ENCODE data around the gene CRABP2.

GRCh38 chr1:156668801-156669637 lies 36.4 kb downstream of the CRABP2 start:
- TF ChIP-seq REST (IDR thresholded peaks at IDR 0.05; ENCODE audit: low read depth) (no peak), SIN3A (IDR thresholded peaks at IDR 0.05; ENCODE audit: low read depth) (no peak), CTCF (IDR thresholded peaks at IDR 0.05 in 2 of 3, conservative IDR thresholded peaks at IDR 0.05 in 1 of 3; ENCODE audit: borderline replicate concordance in 1 of 3, insufficient read depth in 1 of 3, low read depth in 2 of 3, low read length in 2 of 3) (no peak), POLR2A (IDR thresholded peaks at IDR 0.05; ENCODE audit: borderline replicate concordance, extremely low read depth, insufficient read depth, insufficient read length) (no peak), MAX (IDR thresholded peaks at IDR 0.05) (no peak), POLR2AphosphoS5 (IDR thresholded peaks at IDR 0.05; ENCODE audit: low read depth, low read length) (no peak), RAD21 (IDR thresholded peaks at IDR 0.05; ENCODE audit: low read depth) (no peak), YY1 (IDR thresholded peaks at IDR 0.05; ENCODE audit: extremely low read depth, insufficient replicate concordance, low read depth, low read length) (no peak), EZH2 (IDR thresholded peaks at IDR 0.05) (no peak), TCF7L2 (IDR thresholded peaks at IDR 0.05; ENCODE audit: borderline replicate concordance, extremely low read depth, insufficient read depth, insufficient read length) (no peak), ZFX (IDR thresholded peaks at IDR 0.05) (no peak), EZH2phosphoT487 (IDR thresholded peaks at IDR 0.05; ENCODE audit: borderline replicate concordance) (no peak), ZNF274 (IDR thresholded peaks at IDR 0.05; ENCODE audit: low read depth, low read length) (no peak), JUND (IDR thresholded peaks at IDR 0.05) (no peak)

All from HCT116 (cell line).